ENCODE results near the gene ZFX.

The ZFX gene

DNA sequence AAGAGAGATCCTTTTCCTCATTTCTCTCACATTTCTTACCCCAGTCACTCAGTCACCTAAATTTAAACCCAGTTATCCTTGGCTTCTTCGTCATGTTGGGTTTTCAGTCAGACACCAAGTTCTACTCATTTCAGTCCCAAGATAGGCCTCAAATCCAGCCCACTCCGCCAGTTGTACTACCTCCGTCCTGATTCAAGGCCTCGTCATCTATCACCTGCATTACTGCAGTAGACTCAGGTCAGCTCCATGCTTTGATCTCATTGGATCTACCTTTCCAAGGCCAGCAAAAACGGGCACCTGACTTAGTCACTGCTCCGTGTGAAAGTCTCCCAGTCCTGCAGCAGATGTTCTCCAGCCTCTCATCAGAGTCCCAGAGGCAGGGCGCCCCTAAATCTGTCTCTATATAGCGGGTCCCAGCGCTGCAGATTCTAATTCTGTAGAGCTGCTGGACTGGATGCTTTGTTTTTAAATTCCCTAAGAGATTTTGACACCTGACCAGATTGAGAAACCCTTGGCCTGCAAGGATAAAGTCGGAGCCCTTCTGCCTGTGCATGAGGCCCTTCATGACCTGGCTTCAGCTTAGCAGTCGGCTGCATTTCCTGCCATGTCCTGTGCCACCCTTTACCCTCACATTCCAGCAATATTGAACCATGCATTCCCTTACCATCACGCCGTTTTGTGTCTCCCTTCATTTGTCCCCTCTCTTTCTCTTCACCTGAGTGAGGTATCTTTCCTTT, 53.7 kb downstream of the ZFX start:
- no peak for DNase-seq

DNA sequence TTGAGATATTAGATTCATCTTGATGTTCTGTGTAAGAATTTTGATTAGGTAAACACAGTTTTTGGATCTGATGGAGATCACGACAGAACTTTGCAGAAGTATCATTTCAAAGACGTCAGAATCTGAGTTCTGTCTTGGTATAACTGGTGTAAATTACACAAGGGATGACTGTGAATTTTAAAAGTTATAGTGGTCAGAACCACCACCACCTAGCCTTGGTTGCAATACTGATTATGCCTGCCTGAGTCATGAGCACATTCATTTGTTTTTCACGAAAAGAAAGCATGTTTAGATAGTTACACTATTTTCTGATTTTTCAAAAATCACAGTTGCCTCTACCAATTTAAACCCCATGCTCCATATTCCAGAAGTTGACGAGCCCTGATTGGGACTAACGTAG, 54.8 kb downstream of the ZFX start:
- DNase-seq, result no peak

DNA sequence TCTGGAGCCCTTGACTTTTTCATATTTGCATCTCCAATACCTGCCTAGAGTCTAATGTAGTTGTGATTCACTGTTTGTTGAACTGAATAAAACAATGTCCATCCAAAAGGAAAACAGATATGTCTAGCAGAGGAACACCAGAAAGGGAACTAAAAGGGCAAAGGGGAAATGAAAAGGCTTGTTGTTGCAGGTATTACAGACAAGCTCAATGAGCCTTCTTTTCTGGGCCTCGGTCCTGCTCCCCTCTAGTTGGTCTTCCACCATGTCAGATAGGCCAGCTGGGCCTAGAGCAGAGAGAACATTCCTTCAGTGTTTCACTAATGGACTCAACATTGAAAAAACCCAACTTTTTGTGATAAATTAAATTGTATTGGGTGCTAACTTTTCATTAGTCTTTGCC, 55.4 kb downstream of the ZFX start:
- no peak for DNase-seq

DNA sequence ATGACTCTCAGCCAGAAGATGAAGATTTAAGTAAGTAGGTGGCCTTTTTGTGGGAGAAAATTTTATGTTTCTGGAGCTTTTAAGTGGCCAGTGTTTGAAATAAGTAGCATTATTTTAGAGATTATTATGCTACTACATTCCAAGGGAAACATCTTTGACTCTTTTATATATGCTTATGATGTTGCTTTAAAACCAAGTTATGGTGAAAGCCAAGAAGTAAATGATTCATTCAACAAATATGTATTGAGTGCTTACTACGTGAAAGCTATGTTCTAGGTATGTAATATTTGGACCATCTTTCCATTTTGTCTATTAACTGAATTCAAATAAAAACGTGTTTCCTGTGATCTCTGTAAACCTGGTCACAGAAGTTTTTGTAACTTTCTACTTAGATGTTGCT, 58.3 kb downstream of the ZFX start:
- DNase-seq, result peak; percentile 46

DNA sequence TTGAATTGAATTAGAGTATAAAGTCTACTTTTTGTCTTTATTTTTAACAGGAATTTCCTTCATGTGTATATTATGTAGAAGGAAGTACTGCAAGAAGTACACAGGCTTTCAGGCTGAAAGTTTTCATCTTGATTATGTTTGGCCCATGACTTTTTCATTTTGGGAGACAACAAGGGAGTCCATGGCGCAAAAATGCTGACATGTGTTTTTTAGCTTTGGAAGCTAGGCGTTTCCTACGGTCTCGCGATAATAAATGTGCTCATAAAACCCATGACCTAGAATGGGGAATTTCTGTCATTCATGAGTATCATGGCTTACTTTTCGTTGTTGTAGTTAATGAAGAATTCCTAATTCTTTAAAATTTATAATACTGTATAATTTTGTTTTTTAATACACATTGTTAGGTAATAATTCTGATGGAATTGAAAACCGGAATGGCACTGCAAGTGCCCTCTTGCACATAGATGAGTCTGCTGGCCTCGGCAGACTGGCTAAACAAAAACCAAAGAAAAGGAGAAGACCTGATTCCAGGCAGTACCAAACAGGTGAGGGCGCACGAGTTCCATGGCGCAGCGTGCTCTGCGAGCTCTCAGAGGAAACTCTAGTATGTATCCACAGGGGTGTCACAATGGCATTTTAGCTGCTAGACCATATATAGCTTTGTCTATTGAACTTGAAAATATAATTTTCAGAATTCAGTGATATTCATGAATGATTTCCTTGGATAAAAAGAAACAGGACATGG, 59.1 kb downstream of the ZFX start:
- DNase-seq, result no peak

DNA sequence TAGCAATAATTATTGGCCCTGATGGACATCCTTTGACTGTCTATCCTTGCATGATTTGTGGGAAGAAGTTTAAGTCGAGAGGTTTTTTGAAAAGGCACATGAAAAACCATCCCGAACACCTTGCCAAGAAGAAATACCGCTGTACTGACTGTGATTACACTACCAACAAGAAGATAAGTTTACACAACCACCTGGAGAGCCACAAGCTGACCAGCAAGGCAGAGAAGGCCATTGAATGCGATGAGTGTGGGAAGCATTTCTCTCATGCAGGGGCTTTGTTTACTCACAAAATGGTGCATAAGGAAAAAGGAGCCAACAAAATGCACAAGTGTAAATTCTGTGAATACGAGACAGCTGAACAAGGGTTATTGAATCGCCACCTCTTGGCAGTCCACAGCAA, 60.7 kb downstream of the ZFX start:
- no peak for DNase-seq

DNA sequence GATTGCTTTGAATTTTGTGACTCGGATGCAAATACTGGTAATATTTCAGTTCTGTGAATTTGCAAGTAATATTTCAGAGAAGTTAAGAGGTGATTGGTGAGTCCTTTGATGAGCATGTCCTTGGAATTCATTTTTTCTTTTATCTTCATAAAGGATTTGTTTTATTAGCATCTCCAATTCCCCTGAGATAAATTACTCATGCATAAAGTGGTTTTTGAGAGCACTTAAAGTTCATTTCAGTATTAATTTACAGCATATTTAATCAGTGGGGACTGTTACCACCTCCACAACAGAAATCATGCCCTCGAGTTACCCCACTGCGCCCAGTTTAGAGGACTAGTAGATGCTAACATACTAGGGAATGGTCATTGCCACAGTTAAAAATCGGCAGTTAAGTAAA, 65.0 kb downstream of the ZFX start:
- DNase-seq, result no peak

DNA sequence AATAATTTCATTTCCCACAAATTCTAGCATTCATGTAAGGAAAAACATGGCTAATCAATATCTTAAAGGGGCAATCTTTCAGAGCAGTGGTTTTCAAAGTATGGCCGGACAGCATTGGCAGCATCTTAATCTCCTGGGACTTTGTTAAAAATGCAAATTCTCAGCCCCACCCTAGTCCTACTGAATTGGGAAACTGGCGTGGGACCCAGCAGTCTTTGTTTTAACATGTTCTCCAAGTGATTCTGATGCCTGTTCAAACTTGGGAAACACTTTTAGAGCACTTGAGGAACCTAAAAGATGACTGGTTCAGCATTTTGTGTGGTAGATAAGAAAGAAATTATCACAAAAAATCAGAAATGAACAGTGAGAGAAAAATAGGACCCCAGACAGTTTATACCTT, 65.7 kb downstream of the ZFX start:
- DNase-seq, result no peak

DNA sequence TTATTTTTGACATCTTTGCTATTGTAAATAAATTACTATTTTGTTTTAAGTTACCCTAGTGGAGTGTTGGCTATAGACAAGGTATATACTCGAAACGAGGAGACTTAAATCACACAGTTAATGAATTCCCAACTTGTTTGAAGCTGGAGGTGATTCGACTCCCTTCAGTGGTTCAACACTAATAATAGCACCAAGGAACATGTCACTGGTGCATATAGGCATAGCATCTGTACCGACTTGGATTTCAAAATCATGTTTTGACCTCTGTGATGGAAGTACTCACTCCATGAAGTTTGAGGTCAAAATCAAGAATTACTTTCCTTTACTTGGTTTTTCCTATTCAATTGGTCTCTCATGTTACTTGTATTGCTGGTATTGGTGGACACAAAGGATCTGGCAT, 66.5 kb downstream of the ZFX start:
- DNase-seq, result no peak

DNA sequence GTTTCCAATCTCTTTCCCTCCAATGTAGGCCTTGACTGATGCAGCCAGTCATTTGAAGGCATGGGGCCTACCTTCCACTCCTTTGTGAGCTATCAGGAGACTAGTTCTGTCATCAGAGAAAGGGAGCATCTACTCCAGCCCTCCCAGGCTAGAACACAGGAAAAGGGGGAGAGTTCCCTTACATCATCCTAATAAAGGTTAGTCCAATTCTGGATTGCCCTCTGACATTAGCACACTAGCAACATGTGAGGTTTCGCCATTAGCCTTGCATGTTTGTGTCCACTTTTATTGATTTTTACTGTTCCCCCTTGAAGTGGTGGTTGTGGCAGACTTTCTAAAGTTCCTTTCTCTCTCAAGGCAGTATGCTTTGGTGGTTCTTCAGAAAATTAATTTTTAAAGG, 67.3 kb downstream of the ZFX start:
- DNase-seq, result no peak

DNA sequence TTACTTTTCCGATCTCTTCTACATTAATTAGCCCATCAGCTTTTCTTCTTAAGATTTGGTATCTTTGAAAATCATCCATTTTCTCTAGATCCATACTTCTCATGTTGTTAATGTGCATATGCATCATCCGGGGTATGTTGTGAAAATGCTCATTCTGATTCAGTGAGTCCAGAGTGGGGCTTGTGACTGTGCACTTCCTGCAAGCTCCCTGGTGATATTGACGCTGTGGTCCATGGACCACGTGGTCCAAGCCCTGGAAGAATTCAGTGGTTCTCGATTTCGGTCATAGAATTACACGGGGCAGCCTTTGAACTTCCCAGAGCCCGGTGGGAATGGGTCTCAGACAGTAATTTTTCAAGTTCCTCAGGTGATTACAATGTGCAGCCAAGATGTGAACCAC, 69.8 kb downstream of the ZFX start:
- DNase-seq, result no peak

DNA sequence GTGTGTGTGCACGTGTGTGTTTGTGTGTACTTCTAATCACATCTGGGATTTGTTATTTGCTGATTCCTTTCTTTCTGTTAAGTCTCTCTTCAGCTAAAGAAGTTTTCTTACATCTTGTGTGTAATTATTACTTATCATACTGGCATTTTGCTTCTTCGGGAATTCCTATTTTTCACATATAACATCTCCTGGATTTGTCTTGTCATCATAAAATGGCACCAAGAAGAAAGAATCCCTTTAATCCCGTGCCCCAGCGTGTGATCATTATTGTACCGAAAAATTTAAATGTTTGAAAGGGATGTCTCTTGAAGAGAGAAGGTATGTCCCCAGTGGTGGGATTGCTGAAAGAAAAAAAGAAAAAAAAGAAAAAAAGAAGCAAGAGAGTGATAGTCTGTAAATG, 72.3 kb downstream of the ZFX start:
- no peak for DNase-seq

DNA sequence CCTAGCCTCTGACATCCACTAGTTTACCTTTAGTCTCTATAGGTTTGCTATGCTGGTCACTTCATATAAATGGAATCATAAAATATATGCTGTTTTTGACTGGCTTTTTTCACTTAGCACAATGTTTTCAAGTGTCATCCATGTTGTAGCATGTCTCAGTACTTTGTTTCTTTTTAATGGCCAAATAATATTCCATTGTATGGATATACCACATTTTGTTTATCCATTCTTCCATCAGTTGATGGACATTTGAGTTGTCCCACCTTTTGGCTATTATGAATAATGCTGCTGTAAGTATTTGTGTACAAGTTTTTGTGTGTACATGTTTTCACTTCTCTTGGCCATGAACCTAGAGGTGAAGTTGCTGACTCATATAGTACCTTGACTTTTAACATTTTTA, 75.7 kb downstream of the ZFX start:
- no peak for DNase-seq

DNA sequence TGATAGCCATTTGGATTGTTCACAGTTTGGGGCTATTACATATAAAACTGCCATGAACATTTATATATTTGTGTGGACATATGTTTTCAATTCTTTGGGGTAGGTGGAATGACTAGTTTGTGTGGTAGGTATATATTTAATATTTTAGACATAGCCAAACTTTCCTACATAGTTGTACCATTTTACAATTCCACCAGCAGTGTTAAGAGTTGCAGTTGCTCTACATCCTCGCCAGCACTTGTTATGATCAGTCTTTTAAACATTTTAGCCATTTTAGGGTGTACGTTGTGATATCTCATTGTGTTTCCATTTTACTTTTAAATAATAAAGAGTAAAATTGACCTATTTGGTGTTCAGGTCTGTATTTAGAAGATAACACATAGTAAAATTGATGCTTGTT, 76.6 kb downstream of the ZFX start:
- DNase-seq, result no peak

DNA sequence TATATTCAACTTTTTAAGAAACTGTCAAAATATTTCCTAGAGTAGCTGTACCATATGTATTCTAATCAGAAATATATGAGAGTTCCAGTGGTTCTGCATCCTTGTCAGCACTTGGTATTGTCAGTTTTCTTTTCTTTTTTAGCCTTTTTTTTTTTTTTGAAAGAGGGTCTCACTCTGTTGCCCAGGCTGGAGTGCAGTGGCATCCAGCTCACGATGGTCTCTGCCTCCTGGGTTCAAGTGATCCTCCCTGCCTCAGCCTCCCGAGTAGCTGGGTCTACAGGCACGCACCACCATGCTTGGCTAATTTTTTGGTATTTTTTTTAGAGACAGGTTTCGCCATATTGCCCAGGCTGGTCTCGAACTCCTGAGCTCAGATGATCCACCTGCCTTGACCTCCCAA, 79.1 kb downstream of the ZFX start:
- DNase-seq, result no peak

DNA sequence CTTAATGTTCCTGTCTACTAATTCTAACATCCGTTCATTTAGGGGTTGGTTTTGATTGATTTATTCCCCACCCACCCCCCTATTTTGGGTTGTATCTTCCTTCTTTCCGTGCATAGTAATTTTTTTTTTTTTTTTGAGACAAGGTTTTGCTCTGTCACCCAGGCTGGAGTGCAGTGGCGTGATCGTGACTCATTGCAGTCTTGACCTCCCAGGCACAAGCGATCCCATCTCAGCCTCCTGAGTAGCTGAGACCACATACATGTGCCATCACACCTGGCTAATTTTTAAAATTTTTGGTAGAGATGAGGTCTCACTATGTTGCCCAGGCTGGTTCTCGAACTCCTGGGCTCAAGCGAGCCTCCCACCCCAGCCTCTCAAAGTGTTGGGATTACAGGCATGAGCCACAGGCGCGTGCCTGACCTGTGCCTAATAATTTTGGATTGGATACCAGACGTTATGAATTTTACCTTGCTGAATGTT, 79.9 kb downstream of the ZFX start:
- no peak for DNase-seq

DNA sequence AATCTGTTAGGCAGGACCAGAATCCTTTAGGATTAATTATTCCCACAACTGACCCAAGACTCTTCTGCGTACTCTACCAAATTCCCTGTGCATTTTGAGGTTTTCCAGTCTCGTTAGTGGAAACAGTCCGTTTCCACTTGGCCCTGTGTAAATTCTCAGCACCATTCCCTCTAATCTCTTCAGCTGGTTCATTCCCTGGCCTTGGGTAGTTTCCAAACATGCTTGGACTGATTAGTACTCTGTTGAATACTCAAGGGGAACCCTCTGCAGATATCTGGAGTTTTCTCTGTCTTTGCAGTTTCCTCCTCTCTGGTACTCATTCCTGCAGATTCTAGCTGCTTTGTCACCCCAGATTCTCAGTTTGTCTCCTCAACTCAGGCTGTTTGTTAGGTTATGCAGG, 80.4 kb downstream of the ZFX start:
- peak; percentile 19 for DNase-seq

DNA sequence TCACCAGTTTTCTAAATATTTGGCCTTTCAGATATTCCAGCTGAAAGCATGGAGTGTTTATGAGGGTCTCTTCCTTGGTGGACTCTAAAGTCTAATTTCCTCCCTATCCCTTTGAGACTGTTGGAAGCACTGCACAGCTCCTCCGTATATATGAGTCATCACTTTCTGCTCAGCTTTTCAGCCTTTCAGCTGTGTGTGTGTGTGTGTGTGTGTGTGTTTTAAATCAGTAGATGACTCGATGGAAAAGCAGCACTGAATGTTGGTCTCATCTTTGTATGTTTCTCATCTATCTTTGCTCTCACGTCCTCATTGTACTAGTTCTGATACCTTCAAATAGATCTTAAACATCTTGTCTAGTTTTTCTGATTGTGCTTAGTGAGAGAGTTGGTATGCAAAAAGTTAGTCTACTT, 81.6 kb downstream of the ZFX start:
- DNase-seq, result peak; percentile 87

DNA sequence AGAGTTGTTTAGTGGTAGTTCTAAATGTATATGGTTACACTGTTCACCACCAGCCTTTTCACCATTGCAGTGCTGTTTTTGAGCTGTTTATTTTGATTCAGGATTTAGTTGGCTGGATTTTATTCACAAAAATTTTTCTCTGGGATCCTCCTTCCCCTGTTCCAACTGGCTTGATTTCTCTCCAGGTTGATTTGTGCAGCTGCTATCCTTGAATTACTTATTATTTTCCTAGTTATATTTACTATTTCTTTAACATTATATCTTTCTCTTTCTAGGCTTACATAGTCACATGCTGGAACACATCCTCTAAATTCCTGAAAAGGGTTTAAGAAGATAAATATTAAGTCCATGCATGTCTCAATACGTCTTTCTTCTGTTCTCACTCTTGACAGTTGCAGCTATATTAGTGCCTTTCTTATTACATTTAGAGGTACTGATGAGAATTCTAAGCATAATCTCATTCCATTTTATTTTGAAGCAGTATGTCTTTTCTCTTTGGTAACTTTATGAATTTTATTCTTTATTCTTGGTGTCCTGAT, 82.2 kb downstream of the ZFX start:
- DNase-seq, result no peak

DNA sequence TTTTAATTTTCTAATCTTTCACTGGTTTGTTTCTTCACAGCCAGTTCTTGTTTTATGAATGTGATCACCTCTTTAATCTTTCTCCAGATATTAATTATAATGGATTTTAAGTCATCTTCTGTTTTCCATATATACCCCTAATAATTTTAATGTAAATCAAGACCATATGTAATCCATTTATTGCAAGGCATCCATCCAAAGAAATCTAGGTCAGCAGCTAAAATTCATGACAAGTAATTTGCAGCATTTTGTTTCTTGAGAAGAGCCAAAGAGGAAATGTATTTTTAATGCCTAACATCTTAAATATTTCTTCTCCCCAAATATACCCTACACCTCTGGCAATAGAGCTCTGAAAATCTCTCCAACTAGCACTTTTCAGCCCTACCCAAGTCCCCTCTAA, 83.3 kb downstream of the ZFX start:
- DNase-seq, result no peak

DNA sequence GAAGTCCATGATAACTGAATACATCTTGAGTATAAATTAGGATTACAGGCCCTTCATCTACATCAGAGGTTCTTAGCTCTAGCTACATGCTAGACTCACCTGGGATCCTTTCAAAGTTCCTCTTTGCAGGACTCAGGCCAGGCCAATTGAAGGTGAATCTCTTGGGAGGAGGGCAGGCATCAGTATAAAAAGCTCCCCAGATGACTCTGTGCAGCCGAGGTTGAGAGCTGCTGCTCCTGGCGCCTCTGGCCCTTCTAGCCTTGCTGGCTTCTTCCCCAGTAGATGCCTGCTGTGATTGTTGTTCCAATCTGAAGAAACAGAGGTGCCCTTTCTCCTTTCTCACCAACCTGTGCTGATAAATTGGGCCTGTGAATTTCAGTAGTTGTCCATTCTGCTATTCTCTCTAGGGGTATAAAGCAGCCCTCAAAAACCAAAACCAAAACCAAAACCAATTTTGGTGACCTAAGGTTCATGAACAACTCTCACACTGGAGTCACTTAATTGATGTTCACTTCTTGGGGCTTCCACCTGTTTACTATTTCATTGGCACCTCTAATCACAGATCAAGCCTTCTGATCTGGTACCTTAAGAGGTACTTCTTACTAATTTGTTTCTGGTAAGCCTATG, 85.7 kb downstream of the ZFX start:
- no peak for DNase-seq

DNA sequence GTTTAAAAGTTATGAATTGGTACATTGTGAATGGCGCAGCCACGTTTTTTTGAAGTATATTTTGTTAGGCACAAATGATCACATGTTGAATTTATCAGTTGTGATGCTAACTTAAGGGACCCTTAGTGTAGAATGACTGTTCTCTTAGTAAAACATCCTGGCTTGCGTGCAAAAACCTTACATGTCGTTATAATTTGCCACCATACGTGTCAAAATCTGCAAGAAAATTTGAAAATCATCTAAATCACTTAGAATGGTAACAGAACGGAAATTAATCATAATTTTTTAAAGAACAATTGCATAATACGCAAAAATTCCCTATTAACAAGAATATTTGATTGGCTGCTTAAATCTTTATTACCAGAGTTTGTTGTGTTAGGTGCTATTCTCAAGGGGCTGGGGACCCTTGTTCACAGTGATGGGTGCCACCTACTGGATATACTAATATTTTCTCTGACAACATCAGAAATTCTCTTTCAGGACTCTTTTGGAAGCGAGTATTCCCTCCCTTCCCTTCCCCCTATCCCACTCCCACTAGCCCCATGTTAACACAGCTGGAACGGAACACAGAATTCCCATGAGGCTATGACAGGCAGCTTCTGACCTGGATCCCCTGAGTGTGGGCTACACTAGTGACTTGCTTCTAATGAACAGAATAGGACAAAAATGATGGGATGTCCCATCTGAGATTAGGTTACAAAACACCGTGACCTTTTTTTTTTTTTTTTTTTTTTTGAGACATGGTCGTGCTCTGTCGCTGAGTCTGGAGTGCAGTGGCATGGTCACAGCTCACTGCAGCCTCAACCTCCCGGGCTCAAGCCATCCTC, 92.5 kb downstream of the ZFX start:
- peak; percentile 31 for DNase-seq

DNA sequence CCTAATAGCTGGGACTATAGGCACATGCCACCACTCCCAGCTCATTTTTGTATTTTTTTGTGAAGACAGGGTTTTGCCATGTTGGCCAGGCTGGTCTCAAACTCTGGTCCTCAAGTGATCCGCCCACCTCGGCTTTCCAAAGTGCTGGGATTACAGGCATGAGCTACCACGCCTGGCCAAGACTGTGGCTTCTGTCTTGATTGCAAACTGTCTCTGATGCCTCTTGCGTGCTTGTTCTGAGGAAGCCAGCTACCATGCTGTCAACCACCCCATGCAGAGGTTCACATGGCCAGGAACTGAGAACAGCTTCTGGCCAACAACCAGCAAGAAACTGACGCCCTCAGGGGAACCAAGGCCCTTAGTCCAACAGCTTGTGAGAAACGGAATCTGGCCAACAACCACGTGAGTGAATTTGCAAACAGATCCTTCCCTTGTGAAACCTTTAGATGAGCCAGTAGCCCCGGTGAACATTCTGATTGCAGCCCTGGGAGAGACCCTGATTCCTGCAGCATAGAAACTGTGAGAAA, 93.2 kb downstream of the ZFX start:
- DNase-seq, result peak; percentile 49

Data from fibroblast of skin of right biceps (primary cell).